HG03066 (cell line): ENCODE data around the gene DNAH1.

ENCODE experiments used
- ATAC-seq: cut with Tn5 transposase; IDR thresholded peaks from one replicate; pipeline ENCODE4 v1.9.1; 2021; ENCODE audit warnings: low read depth; ENCODE audit not compliant: unreplicated experiment

DNAH1 gene

GRCh38 chr3:52442409-52443267 is 126.5 kb downstream of the DNAH1 start:
- ATAC-seq, result no peak

GRCh38 chr3:52443268-52443610 is 127.1 kb downstream of the DNAH1 start:
- no peak for ATAC-seq

GRCh38 chr3:52443791-52444687 is 127.9 kb downstream of the DNAH1 start:
- no peak for ATAC-seq

- peak; percentile 86 for ATAC-seq
Observed at GRCh38 chr3:52444860-52445793, 129.0 kb downstream of the DNAH1 start, which contains the start of gene SEMA3G. SEMA3G (minus strand) TSS chr3:52445103; CDS start chr3:52445027, 76 bp downstream.

- no peak for ATAC-seq
Observed at GRCh38 chr3:52446042-52446441, 129.9 kb downstream of the DNAH1 start.

- ATAC-seq, result no peak
Observed at GRCh38 chr3:52446631-52447511, 130.8 kb downstream of the DNAH1 start.

- no peak for ATAC-seq
Observed at GRCh38 chr3:52447512-52448355, 131.6 kb downstream of the DNAH1 start.
